CD14-positive monocyte (primary cell): ENCODE measurements around the gene INTS14. TPM values are rescaled to one million over a fixed set of nuclear protein-coding genes. Genes with fewer than 3 reads are reported as not detected.

Experiments
- DNase-seq, 3 donors: peaks; one replicate each; pipeline ENCODE4 v3.0.0-alpha.2; 2011 to 2022
- H2AFZ ChIP-seq: 2 replicates; pipeline ENCODE4 v1.6.0; 2012; ENCODE audit warnings: mild to moderate bottlenecking, low read depth, low read length, inconsistent platforms; ENCODE audit not compliant: insufficient read depth, poor library complexity, severe bottlenecking
- H3K27ac ChIP-seq, 2 donors: 1 replicate in 1 of 2; 2 replicates in 1 of 2; pipeline ENCODE4 v1.5.1; 2012 to 2013; ENCODE audit warnings: low read length in 2 of 2, control low read depth in 1 of 2, inconsistent platforms in 1 of 2, low read depth in 1 of 2, mild to moderate bottlenecking in 1 of 2
- H3K27me3 ChIP-seq, 2 donors: one replicate each; pipeline versions ENCODE4 v1.6.0 to v1.6.1; 2011 to 2013; ENCODE audit warnings: low read length in 2 of 2; ENCODE audit not compliant: control insufficient read depth in 2 of 2, insufficient read depth in 2 of 2
- H3K36me3 ChIP-seq, 2 donors: replicated peaks in 1 of 2; 1 replicate in 1 of 2; 2 replicates in 1 of 2; pipeline versions ENCODE4 v1.5.1 to v1.6.1; 2012 to 2013; ENCODE audit warnings: low read length in 2 of 2, control low read depth in 1 of 2, inconsistent platforms in 1 of 2, mild to moderate bottlenecking in 1 of 2; ENCODE audit not compliant: insufficient read depth in 2 of 2, control insufficient read depth in 1 of 2
- H3K4me1 ChIP-seq, 2 donors: 1 replicate in 1 of 2; 2 replicates in 1 of 2; pipeline versions ENCODE4 v1.5.1 to v1.6.1; 2012 to 2013; ENCODE audit warnings: low read length in 2 of 2, control low read depth in 1 of 2, inconsistent platforms in 1 of 2, mild to moderate bottlenecking in 1 of 2, moderate library complexity in 1 of 2; ENCODE audit not compliant: insufficient read depth in 2 of 2, control insufficient read depth in 1 of 2
- H3K4me2 ChIP-seq: replicated peaks from 2 replicates; pipeline ENCODE3; 2012; ENCODE audit warnings: low read length, moderate library complexity, mild to moderate bottlenecking; ENCODE audit not compliant: poor library complexity, severe bottlenecking; ENCODE audit errors: extremely low read depth
- H3K4me3 ChIP-seq, 3 experiments: fragments of 200-600 bp in 1 of 3; sonication (generic) in 1 of 3; replicated peaks in 1 of 3; 1 replicate in 2 of 3; 2 replicates in 1 of 3; pipeline ENCODE4 v1.5.1; 2011 to 2013; ENCODE audit warnings: low read length in 3 of 3, mild to moderate bottlenecking in 3 of 3, control low read depth in 2 of 3, low read depth in 2 of 3, inconsistent platforms in 1 of 3, moderate library complexity in 1 of 3
- H3K79me2 ChIP-seq: 2 replicates; pipeline ENCODE4 v1.6.0; 2012; ENCODE audit warnings: mild to moderate bottlenecking, control low read depth, inconsistent platforms, low read length, moderate library complexity; ENCODE audit not compliant: insufficient read depth
- H3K9ac ChIP-seq: 2 replicates; pipeline ENCODE4 v1.6.0; 2017; ENCODE audit warnings: low read length, mild to moderate bottlenecking; ENCODE audit not compliant: insufficient read depth, poor library complexity, severe bottlenecking
- H3K9me3 ChIP-seq, 2 donors: replicated peaks in 1 of 2; 1 replicate in 1 of 2; 2 replicates in 1 of 2; pipeline versions ENCODE4 v1.5.1 to v1.6.1; 2012 to 2013; ENCODE audit warnings: low read length in 2 of 2, control low read depth in 1 of 2; ENCODE audit not compliant: control insufficient read depth in 1 of 2, insufficient read depth in 1 of 2
- H4K20me1 ChIP-seq: 2 replicates; pipeline ENCODE4 v1.6.0; 2012; ENCODE audit warnings: mild to moderate bottlenecking, low read length, control low read depth, moderate library complexity; ENCODE audit not compliant: insufficient read depth
- H3K27ac Mint-ChIP-seq, 7 donors: one replicate each; pipeline ENCODE4 v1.8.0; 2020; ENCODE audit warnings: mild to moderate bottlenecking in 7 of 7, mixed read lengths in 7 of 7, moderate library complexity in 6 of 7, inconsistent platforms in 2 of 7
- H3K27me3 Mint-ChIP-seq, 3 donors: one replicate each; pipeline ENCODE4 v1.8.0; 2021 to 2022; ENCODE audit warnings: low read depth in 3 of 3, mild to moderate bottlenecking in 3 of 3, mixed read lengths in 3 of 3, moderate library complexity in 3 of 3, inconsistent platforms in 1 of 3
- H3K36me3 Mint-ChIP-seq, 2 donors: one replicate each; pipeline ENCODE4 v1.8.0; 2020; ENCODE audit warnings: mixed read lengths in 2 of 2, inconsistent platforms in 1 of 2, mild to moderate bottlenecking in 1 of 2
- H3K4me1 Mint-ChIP-seq: one replicate; pipeline ENCODE4 v1.8.0; 2020; ENCODE audit warnings: mild to moderate bottlenecking, mixed read lengths
- H3K4me3 Mint-ChIP-seq, 2 donors: one replicate each; pipeline ENCODE4 v1.8.0; 2020; ENCODE audit warnings: mild to moderate bottlenecking in 2 of 2, mixed read lengths in 2 of 2, moderate library complexity in 1 of 2
- H3K9me3 Mint-ChIP-seq, 7 donors: one replicate each; pipeline ENCODE4 v1.8.0; 2020 to 2022; ENCODE audit warnings: mixed read lengths in 7 of 7, mild to moderate bottlenecking in 6 of 7, moderate library complexity in 6 of 7, inconsistent platforms in 2 of 7
- WGBS: methylation state at CpG from one replicate; pipeline ENCODE4 v1.1.5; 2013; ENCODE audit warnings: missing lambda C conversion rate; ENCODE audit not compliant: insufficient coverage; 5-methylcytosine and 5-hydroxymethylcytosine counted together
- intact Hi-C, 2 donors: fragments of 100-400 bp; cut with micrococcal nuclease; formaldehyde crosslinking; loops; one replicate each; pipeline versions ENCODE4 v1.15.0 to v1.15.1; 2023
- polyA plus RNA-seq, 3 donors: library from polyadenylated mRNA; depleted of rRNA in 1 of 3; unstranded in 2 of 3; stranded (reverse) in 1 of 3; fragments of 300-500 nt in 2 of 3; fragments of >200 nt in 1 of 3; fragmentation: Illumina TruSeq in 2 of 3; gene quantifications; 1 replicate in 2 of 3; 2 replicates in 1 of 3; pipeline ENCODE4 v1.2.3, GENCODE V29; 2012 to 2021
- TF ChIP-seq, protein P1 (sequence below): fragments of 200-600 bp; IDR thresholded peaks from one replicate; pipeline ENCODE4 v1.8.0; 2022; ENCODE audit warnings: antibody characterized with exemption, mild to moderate bottlenecking

Gene INTS14
- polyA plus RNA-seq, 3 donors: 10.1 to 20.3 (median 12.0) TPM

DNA sequence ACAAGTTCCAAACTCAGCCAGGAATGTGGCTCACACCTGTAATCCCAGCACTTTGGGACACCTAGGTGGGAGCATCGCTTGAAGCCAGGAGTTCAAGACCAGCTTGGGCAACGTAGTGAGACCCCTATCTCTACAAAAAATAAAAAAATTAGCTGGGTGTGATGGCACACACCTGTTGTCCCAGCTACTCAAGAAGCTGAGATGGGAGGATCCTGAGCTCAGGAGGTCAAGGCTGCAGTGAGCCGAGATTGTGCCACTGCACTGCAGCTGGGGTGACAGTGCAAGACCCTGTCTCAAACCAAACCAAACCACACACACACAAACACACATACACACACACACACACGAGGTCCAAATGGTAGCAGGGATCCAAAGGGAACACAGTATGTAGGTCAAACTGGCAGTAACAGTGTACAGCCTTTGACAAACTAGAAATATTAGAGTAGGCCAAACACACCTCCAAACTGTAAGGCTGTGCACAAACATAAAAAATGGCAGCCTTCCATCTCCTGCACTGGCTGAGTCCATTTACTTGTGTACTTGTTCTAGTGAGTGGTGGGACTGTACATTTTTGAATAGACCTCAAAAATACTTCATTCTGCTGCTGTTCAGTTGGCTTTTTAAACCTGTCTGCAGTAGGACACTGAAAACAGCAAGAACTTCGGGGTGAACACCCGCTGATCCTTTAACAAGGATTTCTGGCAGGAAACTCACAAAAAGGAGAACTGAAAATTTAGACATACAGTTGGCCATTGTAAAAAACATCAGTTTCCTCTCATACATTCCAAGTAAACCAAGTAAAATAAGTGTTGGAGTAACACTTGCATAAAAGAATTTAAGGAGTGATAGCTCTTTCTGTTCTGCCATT lies 33.6 kb downstream of the INTS14 start:
- H3K4me2 ChIP-seq: no peak overlapping the region
- TF ChIP-seq, protein P1, sequence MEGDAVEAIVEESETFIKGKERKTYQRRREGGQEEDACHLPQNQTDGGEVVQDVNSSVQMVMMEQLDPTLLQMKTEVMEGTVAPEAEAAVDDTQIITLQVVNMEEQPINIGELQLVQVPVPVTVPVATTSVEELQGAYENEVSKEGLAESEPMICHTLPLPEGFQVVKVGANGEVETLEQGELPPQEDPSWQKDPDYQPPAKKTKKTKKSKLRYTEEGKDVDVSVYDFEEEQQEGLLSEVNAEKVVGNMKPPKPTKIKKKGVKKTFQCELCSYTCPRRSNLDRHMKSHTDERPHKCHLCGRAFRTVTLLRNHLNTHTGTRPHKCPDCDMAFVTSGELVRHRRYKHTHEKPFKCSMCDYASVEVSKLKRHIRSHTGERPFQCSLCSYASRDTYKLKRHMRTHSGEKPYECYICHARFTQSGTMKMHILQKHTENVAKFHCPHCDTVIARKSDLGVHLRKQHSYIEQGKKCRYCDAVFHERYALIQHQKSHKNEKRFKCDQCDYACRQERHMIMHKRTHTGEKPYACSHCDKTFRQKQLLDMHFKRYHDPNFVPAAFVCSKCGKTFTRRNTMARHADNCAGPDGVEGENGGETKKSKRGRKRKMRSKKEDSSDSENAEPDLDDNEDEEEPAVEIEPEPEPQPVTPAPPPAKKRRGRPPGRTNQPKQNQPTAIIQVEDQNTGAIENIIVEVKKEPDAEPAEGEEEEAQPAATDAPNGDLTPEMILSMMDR: no peak
- no peak overlapping the region for H3K4me3 ChIP-seq
- no peaks in the 10 kb centered on the region for H3K79me2 ChIP-seq
- intact Hi-C loops: no loop called here
- WGBS: 50% methylated on average over 6 of the region's 6 CpGs
- peaks cover 40 to 74% of the 10 kb centered on the region in 2 donors for H3K36me3 ChIP-seq
- H4K20me1 ChIP-seq: no peaks in the 10 kb centered on the region
- Mint-ChIP-seq H3K9me3 (no peaks in the 10 kb centered on the region), H3K27me3 (no peaks in the 10 kb centered on the region), H3K4me1 (peaks cover 12% of the 10 kb centered on the region), H3K36me3 (peaks cover 54 to 70% of the 10 kb centered on the region in 2 donors), H3K4me3 (no peak overlapping the region), H3K27ac (peak overlapping the region in 5 of 7 donors; percentile 12 to 75 (median 59))
- H2AFZ ChIP-seq: no peak overlapping the region
- DNase-seq: no peak
- H3K27ac ChIP-seq: no peak overlapping the region
- no peaks in the 10 kb centered on the region for H3K27me3 ChIP-seq
- no peak overlapping the region for H3K9ac ChIP-seq
- peaks cover 0 to 6% of the 10 kb centered on the region in 2 donors for H3K4me1 ChIP-seq
- no peaks in the 10 kb centered on the region for H3K9me3 ChIP-seq

DNA sequence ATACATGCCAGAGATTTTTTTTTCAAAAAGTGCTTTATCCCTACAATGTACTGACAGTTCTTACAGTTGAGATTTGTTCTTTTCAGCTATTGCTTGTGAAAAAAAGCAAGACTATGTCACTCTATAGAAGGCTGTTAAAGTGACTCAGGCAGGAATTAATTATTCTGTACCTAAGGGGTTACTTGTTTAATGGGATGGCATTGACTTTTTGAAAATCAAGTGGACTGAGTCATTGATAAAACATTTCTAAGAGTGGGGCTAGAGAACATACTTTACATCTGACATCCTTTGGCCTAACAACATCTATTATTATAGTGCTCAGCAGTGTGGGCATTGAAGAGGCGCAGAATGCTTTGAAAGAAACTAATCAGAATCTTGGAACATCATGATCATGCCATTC lies 34.3 kb downstream of the INTS14 start:
- H3K27me3 ChIP-seq: no peaks in the 10 kb centered on the region
- DNase-seq: no peak
- no peak overlapping the region for H3K9ac ChIP-seq
- H4K20me1 ChIP-seq: no peaks in the 10 kb centered on the region
- no peak overlapping the region for H3K4me2 ChIP-seq
- intact Hi-C loops: no loop called here
- no peaks in the 10 kb centered on the region for H3K27me3 Mint-ChIP-seq
- peaks cover 12% of the 10 kb centered on the region for H3K4me1 Mint-ChIP-seq
- H3K79me2 ChIP-seq: no peaks in the 10 kb centered on the region
- H2AFZ ChIP-seq: no peak overlapping the region
- no peaks in the 10 kb centered on the region for H3K9me3 Mint-ChIP-seq
- H3K27ac Mint-ChIP-seq: no peak overlapping the region
- peaks cover 47 to 64% of the 10 kb centered on the region in 2 donors for H3K36me3 Mint-ChIP-seq
- H3K9me3 ChIP-seq: no peaks in the 10 kb centered on the region
- H3K36me3 ChIP-seq: peaks cover 33 to 71% of the 10 kb centered on the region in 2 donors
- H3K4me1 ChIP-seq: peaks cover 0 to 6% of the 10 kb centered on the region in 2 donors
- no peak overlapping the region for H3K27ac ChIP-seq
- no CpG with 5 or more reads among the region's 1 CpG for WGBS
- TF ChIP-seq, protein P1: no peak
- H3K4me3 Mint-ChIP-seq: no peak overlapping the region
- H3K4me3 ChIP-seq: no peak overlapping the region
